Measurements from ENCODE around the gene BTF3L4. TPM values are rescaled to one million over a fixed set of nuclear protein-coding genes. Genes with fewer than 3 reads are reported as not detected.

The BTF3L4 gene
- total RNA-seq, 1 donor from 2014 or later = 42.0 TPM

- no peaks in the 10 kb centered on the region for H3K36me3 Mint-ChIP-seq (ENCODE audit: low read depth, unreplicated experiment)
- H3K4me3 Mint-ChIP-seq (ENCODE audit: unreplicated experiment) = no peak overlapping the region
- peaks cover 10% of the 10 kb centered on the region for H3K27me3 Mint-ChIP-seq (ENCODE audit: unreplicated experiment)
These were observed 71.4 kb downstream of the BTF3L4 start for GRCh38 chr1:52127181-52128180.

GRCh38 chr1:52139817-52140540 is 83.9 kb downstream of the BTF3L4 start:
- Mint-ChIP-seq H3K36me3 (ENCODE audit: low read depth, unreplicated experiment) (no peaks in the 10 kb centered on the region), H3K27ac (ENCODE audit: unreplicated experiment) (no peak overlapping the region), H3K4me3 (ENCODE audit: unreplicated experiment) (no peak overlapping the region), H3K27me3 (ENCODE audit: unreplicated experiment) (peaks cover 8% of the 10 kb centered on the region), H3K4me1 (ENCODE audit: unreplicated experiment) (peaks cover 9% of the 10 kb centered on the region), H3K9me3 (ENCODE audit: unreplicated experiment) (no peaks in the 10 kb centered on the region)
- no peak for TF ChIP-seq CTCF (IDR thresholded peaks at IDR 0.05; ENCODE audit: unreplicated experiment)
- no peak for DNase-seq (ENCODE audit: low spot score)

More at GRCh38 chr1:52127181-52128180, 71.4 kb downstream of the BTF3L4 start:
- H3K9me3 Mint-ChIP-seq (ENCODE audit: unreplicated experiment) = no peaks in the 10 kb centered on the region
- TF ChIP-seq CTCF (IDR thresholded peaks at IDR 0.05; ENCODE audit: unreplicated experiment) = peak; percentile 28
- H3K4me1 Mint-ChIP-seq (ENCODE audit: unreplicated experiment) = no peaks in the 10 kb centered on the region
- H3K27ac Mint-ChIP-seq (ENCODE audit: unreplicated experiment) = no peak overlapping the region
- DNase-seq (ENCODE audit: low spot score) = peak; percentile 28

Other genes starting within 250 kb of the BTF3L4 start
- 135 TPM for gene NRDC, start 177.6 kb upstream of the BTF3L4 start, total RNA-seq (ENCODE audit: unreplicated experiment)
- 15.1 TPM for gene RAB3B, start 65.6 kb upstream of the BTF3L4 start, total RNA-seq (ENCODE audit: unreplicated experiment)
- gene KTI12, start 22.5 kb upstream of the BTF3L4 start, total RNA-seq (ENCODE audit: unreplicated experiment) = 8.4 TPM
- 49.9 TPM for gene TXNDC12, start 1.1 kb upstream of the BTF3L4 start, total RNA-seq (ENCODE audit: unreplicated experiment)
- 19.5 TPM for gene ZFYVE9, start 85.8 kb downstream of the BTF3L4 start, total RNA-seq (ENCODE audit: unreplicated experiment)